Panc1 (cell line): ENCODE data around the gene NYAP2. TPM values are rescaled to one million over a fixed set of nuclear protein-coding genes. Genes with fewer than 3 reads are reported as not detected.

Experiments
- ATAC-seq: fragments of 200-7000 bp; cut with Tn5 transposase; 2 replicates; pipeline ENCODE4 v1.9.1; 2020; ENCODE audit warnings: mild to moderate bottlenecking, moderate library complexity
- BruUV-seq: library from RNA; stranded (reverse); fragments of 400-500 nt; replicated peaks from 2 replicates; lab custom pipeline; 2021; lab: Mats Ljungman, UMichigan
- CTCF ChIA-PET: fragments of 300-600 bp; sonication (Branson Sonifier 250); formaldehyde crosslinking; loops from one replicate; lab custom pipeline; 2022; ENCODE audit warnings: antibody characterized with exemption; lab: Charles Lee
- POLR2A ChIA-PET: fragments of 300-600 bp; sonication (Branson Sonifier 250); formaldehyde crosslinking; loops from one replicate; lab custom pipeline; 2022; ENCODE audit warnings: antibody characterized with exemption; lab: Charles Lee
- DNase-seq: peaks from one replicate; pipeline ENCODE4 v3.0.0-alpha.2; 2010; ENCODE audit warnings: low read depth, low spot score
- H3K27ac ChIP-seq: 2 replicates; pipeline ENCODE4 v1.5.1; 2011; ENCODE audit warnings: mild to moderate bottlenecking, low read length, inconsistent platforms
- H3K27me3 ChIP-seq: fragments of 200-500 bp; sonication (Bioruptor generic); 2 replicates; pipeline ENCODE4 v1.6.0; 2014; ENCODE audit warnings: low read length, inconsistent platforms; ENCODE audit not compliant: control insufficient read depth, insufficient read depth
- H3K36me3 ChIP-seq: fragments of 200-500 bp; sonication (Bioruptor generic); 2 replicates; pipeline ENCODE4 v1.5.1; 2014; ENCODE audit warnings: inconsistent platforms, mild to moderate bottlenecking, low read length, moderate library complexity; ENCODE audit not compliant: control insufficient read depth, insufficient read depth
- H3K4me1 ChIP-seq: 2 replicates; pipeline ENCODE4 v1.5.1; 2011; ENCODE audit warnings: inconsistent platforms, mild to moderate bottlenecking, low read length, moderate library complexity; ENCODE audit not compliant: control insufficient read depth, insufficient read depth
- H3K4me3 ChIP-seq, 2 experiments: 2 replicates each; pipeline ENCODE4 v1.5.1; 2011 to 2012; ENCODE audit warnings: low read depth in 2 of 2, low read length in 2 of 2, mild to moderate bottlenecking in 2 of 2, inconsistent platforms in 1 of 2, moderate library complexity in 1 of 2
- H3K9me3 ChIP-seq: fragments of 200-500 bp; sonication (Bioruptor generic); 2 replicates; pipeline ENCODE4 v1.5.1; 2014; ENCODE audit warnings: low read depth, mild to moderate bottlenecking, inconsistent platforms, low read length, moderate library complexity; ENCODE audit not compliant: control insufficient read depth, insufficient read depth
- POLR2AphosphoS5 ChIP-seq: IDR thresholded peaks from 2 replicates; pipeline ENCODE4 v1.6.1; 2012; ENCODE audit warnings: mild to moderate bottlenecking, low read depth, low read length, moderate library complexity
- SIN3A ChIP-seq: IDR thresholded peaks from 2 replicates; pipeline ENCODE4 v1.6.1; 2012; ENCODE audit warnings: low read depth, mild to moderate bottlenecking, low read length, moderate library complexity, borderline replicate concordance; ENCODE audit not compliant: insufficient read depth
- TCF7L2 ChIP-seq: IDR thresholded peaks from 2 replicates; pipeline ENCODE4 v1.6.1; 2011; ENCODE audit warnings: mild to moderate bottlenecking, low read depth, low read length, inconsistent platforms
- in situ Hi-C: cut with HindIII; loops from 2 replicates; pipeline ENCODE4 v1.10.0; 2016; ENCODE audit warnings: low sequenced_read_pairs, low pct_unique_long_range_greater_than_20kb
- intact Hi-C: fragments of 100-400 bp; cut with micrococcal nuclease; formaldehyde crosslinking; loops from one replicate; pipeline ENCODE4 v1.10.0; 2022; ENCODE audit not compliant: unreplicated experiment
- total RNA-seq: library from RNA; stranded (reverse); gene quantifications from one replicate; pipeline ENCODE4 v1.2.1, GENCODE V29; 2021; ENCODE audit not compliant: unreplicated experiment
- TF ChIP-seq, protein P1 (sequence below): fragments of 450-650 bp; IDR thresholded peaks from 2 replicates; pipeline ENCODE4 v1.5.1; 2017; ENCODE audit warnings: mild to moderate bottlenecking
- TF ChIP-seq, protein P2 (sequence below), 2 experiments: IDR thresholded peaks; 2 replicates each; pipeline ENCODE4 v1.6.1; 2011 to 2012; ENCODE audit warnings: low read depth in 2 of 2, control low read depth in 1 of 2, low read length in 1 of 2, mild to moderate bottlenecking in 1 of 2, moderate library complexity in 1 of 2; ENCODE audit not compliant: insufficient read depth in 1 of 2

The NYAP2 gene
- total RNA-seq, 1 experiment from 2014 or later: not detected

DNA sequence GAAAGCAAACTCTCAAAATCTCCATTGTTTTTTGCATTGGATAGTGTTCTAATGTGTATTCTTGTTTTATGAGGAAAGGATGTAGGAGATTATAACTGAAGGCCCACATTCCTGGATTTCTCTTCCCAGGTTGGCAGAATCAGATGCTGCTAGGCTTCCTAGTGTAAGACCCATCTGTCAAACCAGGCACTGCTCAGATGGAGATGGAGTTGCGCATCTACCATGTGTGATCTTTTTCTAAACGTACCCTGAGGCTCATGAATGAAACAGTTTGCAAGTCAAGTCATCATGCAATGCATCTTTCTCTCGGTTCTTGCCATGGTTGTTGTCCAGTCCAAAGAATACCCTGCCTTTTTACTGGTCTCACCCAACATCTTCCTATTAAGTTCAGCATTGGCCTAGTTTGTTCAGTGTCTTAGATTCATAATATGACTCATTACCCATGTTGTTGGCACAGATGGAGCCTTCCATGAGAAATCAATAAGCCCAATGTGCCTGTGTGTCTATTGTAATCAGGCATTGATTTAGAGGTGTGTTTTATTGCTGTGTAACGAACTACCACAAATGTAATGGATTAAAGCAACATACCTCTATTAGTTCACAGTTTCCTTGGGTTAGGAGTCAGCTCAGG is 127.4 kb downstream of the NYAP2 start:
- intact Hi-C loops: no loop called here
- DNase-seq (no peak), ATAC-seq (no peak)
- POLR2A ChIA-PET: no interaction called here
- TF ChIP-seq, protein P1, sequence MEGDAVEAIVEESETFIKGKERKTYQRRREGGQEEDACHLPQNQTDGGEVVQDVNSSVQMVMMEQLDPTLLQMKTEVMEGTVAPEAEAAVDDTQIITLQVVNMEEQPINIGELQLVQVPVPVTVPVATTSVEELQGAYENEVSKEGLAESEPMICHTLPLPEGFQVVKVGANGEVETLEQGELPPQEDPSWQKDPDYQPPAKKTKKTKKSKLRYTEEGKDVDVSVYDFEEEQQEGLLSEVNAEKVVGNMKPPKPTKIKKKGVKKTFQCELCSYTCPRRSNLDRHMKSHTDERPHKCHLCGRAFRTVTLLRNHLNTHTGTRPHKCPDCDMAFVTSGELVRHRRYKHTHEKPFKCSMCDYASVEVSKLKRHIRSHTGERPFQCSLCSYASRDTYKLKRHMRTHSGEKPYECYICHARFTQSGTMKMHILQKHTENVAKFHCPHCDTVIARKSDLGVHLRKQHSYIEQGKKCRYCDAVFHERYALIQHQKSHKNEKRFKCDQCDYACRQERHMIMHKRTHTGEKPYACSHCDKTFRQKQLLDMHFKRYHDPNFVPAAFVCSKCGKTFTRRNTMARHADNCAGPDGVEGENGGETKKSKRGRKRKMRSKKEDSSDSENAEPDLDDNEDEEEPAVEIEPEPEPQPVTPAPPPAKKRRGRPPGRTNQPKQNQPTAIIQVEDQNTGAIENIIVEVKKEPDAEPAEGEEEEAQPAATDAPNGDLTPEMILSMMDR: no peak
- TF ChIP-seq SIN3A: no peak
- TF ChIP-seq, protein P2, sequence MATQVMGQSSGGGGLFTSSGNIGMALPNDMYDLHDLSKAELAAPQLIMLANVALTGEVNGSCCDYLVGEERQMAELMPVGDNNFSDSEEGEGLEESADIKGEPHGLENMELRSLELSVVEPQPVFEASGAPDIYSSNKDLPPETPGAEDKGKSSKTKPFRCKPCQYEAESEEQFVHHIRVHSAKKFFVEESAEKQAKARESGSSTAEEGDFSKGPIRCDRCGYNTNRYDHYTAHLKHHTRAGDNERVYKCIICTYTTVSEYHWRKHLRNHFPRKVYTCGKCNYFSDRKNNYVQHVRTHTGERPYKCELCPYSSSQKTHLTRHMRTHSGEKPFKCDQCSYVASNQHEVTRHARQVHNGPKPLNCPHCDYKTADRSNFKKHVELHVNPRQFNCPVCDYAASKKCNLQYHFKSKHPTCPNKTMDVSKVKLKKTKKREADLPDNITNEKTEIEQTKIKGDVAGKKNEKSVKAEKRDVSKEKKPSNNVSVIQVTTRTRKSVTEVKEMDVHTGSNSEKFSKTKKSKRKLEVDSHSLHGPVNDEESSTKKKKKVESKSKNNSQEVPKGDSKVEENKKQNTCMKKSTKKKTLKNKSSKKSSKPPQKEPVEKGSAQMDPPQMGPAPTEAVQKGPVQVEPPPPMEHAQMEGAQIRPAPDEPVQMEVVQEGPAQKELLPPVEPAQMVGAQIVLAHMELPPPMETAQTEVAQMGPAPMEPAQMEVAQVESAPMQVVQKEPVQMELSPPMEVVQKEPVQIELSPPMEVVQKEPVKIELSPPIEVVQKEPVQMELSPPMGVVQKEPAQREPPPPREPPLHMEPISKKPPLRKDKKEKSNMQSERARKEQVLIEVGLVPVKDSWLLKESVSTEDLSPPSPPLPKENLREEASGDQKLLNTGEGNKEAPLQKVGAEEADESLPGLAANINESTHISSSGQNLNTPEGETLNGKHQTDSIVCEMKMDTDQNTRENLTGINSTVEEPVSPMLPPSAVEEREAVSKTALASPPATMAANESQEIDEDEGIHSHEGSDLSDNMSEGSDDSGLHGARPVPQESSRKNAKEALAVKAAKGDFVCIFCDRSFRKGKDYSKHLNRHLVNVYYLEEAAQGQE (IDR thresholded peaks at IDR 0.05; ENCODE audit: insufficient read depth in 1 of 2, low read depth in 2 of 2, low read length in 1 of 2): no peak
- no peak for TF ChIP-seq POLR2AphosphoS5
- no peak for TF ChIP-seq TCF7L2
- no peak overlapping the region for H3K27ac ChIP-seq
- no TSS peak for BruUV-seq
- in situ Hi-C loops: no loop called here
- CTCF ChIA-PET: no interaction called here
- H3K4me1 ChIP-seq: no peaks in the 10 kb centered on the region
- H3K9me3 ChIP-seq: no peaks in the 10 kb centered on the region
- no peak overlapping the region for H3K4me3 ChIP-seq
- H3K27me3 ChIP-seq: no peaks in the 10 kb centered on the region
- H3K36me3 ChIP-seq: no peaks in the 10 kb centered on the region

DNA sequence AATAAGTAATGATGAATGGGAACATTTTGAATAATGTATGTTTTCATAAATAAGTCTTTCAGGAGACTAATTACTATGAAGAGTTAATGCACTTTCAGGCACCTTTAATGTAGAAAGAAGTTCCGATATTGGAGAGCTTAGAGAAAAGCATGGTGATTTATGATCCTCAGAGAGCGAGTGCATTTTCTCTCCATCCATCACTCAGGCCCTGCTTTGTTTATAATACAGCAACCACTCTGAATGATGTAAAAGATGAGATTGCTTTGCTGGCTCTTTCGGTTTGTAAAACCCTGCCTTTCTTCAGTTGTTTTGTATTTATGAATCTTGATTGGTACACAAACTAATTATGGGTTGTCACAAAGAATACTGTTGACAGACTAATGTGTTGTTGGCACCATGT is 132.0 kb downstream of the NYAP2 start:
- no TSS peak for BruUV-seq
- Histone ChIP-seq H3K27ac (no peak overlapping the region), H3K9me3 (no peaks in the 10 kb centered on the region), H3K4me3 (no peak overlapping the region), H3K36me3 (no peaks in the 10 kb centered on the region), H3K4me1 (no peaks in the 10 kb centered on the region), H3K27me3 (no peaks in the 10 kb centered on the region)
- no peak for TF ChIP-seq POLR2AphosphoS5
- no peak for TF ChIP-seq SIN3A
- TF ChIP-seq, protein P2 (IDR thresholded peaks at IDR 0.05; ENCODE audit: insufficient read depth in 1 of 2, low read depth in 2 of 2, low read length in 1 of 2): no peak
- TF ChIP-seq TCF7L2: no peak
- TF ChIP-seq, protein P1: no peak
- intact Hi-C loops: no loop called here
- no peak for DNase-seq
- POLR2A ChIA-PET: no interaction called here
- in situ Hi-C loops: no loop called here
- CTCF ChIA-PET: no interaction called here
- ATAC-seq: no peak
